Activated CD8-positive, alpha-beta T cell treated with anti-CD3 and anti-CD28 coated beads for 36 hours (primary cell): Measurements from ENCODE around the gene MYO1D. TPM values are rescaled to one million over a fixed set of nuclear protein-coding genes. Genes with fewer than 3 reads are reported as not detected.

Source experiments
- ATAC-seq: fragments of 200-7000 bp; cut with Tn5 transposase; one replicate; pipeline ENCODE4 v1.10.0; 2021; ENCODE audit warnings: mild to moderate bottlenecking, moderate library complexity
- CTCF ChIA-PET: fragments of 350-600 bp; sonication (Branson Sonifier 250); formaldehyde crosslinking; loops from one replicate; lab custom pipeline; 2021; ENCODE audit warnings: antibody characterized with exemption; lab: Charles Lee
- POLR2A ChIA-PET: fragments of 350-600 bp; sonication (Branson Sonifier 250); formaldehyde crosslinking; loops from one replicate; lab custom pipeline; 2021; ENCODE audit warnings: antibody characterized with exemption; lab: Charles Lee
- DNase-seq: peaks from one replicate; pipeline ENCODE4 v3.0.0-alpha.2; 2020
- H3K27ac Mint-ChIP-seq: one replicate; pipeline ENCODE4 v1.8.0; 2021; ENCODE audit warnings: mild to moderate bottlenecking, mixed read lengths
- H3K27me3 Mint-ChIP-seq: one replicate; pipeline ENCODE4 v1.8.0; 2021; ENCODE audit warnings: mixed read lengths
- H3K36me3 Mint-ChIP-seq: one replicate; pipeline ENCODE4 v1.8.0; 2021; ENCODE audit warnings: low read depth, mixed read lengths
- H3K4me1 Mint-ChIP-seq: one replicate; pipeline ENCODE4 v1.8.0; 2021; ENCODE audit warnings: low read depth, mixed read lengths
- H3K4me3 Mint-ChIP-seq: one replicate; pipeline ENCODE4 v1.8.0; 2021; ENCODE audit warnings: mild to moderate bottlenecking, moderate library complexity, mixed read lengths
- H3K9me3 Mint-ChIP-seq: one replicate; pipeline ENCODE4 v1.8.0; 2021; ENCODE audit warnings: mixed read lengths
- CTCF ChIP-seq: fragments of 200-600 bp; IDR thresholded peaks from one replicate; pipeline ENCODE4 v1.8.0; 2022; ENCODE audit warnings: antibody characterized with exemption, mild to moderate bottlenecking
- intact Hi-C: fragments of 100-400 bp; cut with micrococcal nuclease; formaldehyde crosslinking; loops from one replicate; pipeline ENCODE4 v1.10.0; 2022
- total RNA-seq, 2 experiments: library from RNA; stranded (reverse); gene quantifications; one replicate each; pipeline ENCODE4 v1.2.3, GENCODE V29; 2021

The MYO1D gene
- total RNA-seq, 2 experiments from 2014 or later = 8.3 to 9.2 TPM

- H3K27me3 Mint-ChIP-seq = no peaks in the 10 kb centered on the region
- H3K4me1 Mint-ChIP-seq = peaks cover 29% of the 10 kb centered on the region
- DNase-seq (no peak), ATAC-seq (no peak)
- no peak overlapping the region for H3K27ac Mint-ChIP-seq
- TF ChIP-seq CTCF = no peak
- H3K9me3 Mint-ChIP-seq = no peaks in the 10 kb centered on the region
- POLR2A ChIA-PET = no interaction called here
- H3K4me3 Mint-ChIP-seq = no peak overlapping the region
- CTCF ChIA-PET = interaction anchor here (0.8 to 2.5 kb wide), 6 partner anchors 9 to 97 kb away, joined by 3 to 14 read pairs (median 3); no protein-coding TSS in a partner anchor
- intact Hi-C loops = no loop called here
- H3K36me3 Mint-ChIP-seq = no peaks in the 10 kb centered on the region
Observed at GRCh38 chr17:32558997-32559650, 317.8 kb downstream of the MYO1D start.

GRCh38 chr17:32558326-32558955, 318.5 kb downstream of the MYO1D start:
- TF ChIP-seq CTCF = no peak
- ATAC-seq (no peak), DNase-seq (no peak)
- ChIA-PET CTCF (interaction anchor here (0.9 to 2.5 kb wide), 5 partner anchors 10 to 96 kb away, joined by 3 to 14 read pairs (median 3); no protein-coding TSS in a partner anchor), POLR2A (no interaction called here)
- H3K4me3 Mint-ChIP-seq = no peak overlapping the region
- no peaks in the 10 kb centered on the region for H3K27me3 Mint-ChIP-seq
- H3K9me3 Mint-ChIP-seq = no peaks in the 10 kb centered on the region
- H3K36me3 Mint-ChIP-seq = no peaks in the 10 kb centered on the region
- peak overlapping the region; percentile 74 for H3K27ac Mint-ChIP-seq
- peaks cover 29% of the 10 kb centered on the region for H3K4me1 Mint-ChIP-seq
- intact Hi-C loops = no loop called here

DNA sequence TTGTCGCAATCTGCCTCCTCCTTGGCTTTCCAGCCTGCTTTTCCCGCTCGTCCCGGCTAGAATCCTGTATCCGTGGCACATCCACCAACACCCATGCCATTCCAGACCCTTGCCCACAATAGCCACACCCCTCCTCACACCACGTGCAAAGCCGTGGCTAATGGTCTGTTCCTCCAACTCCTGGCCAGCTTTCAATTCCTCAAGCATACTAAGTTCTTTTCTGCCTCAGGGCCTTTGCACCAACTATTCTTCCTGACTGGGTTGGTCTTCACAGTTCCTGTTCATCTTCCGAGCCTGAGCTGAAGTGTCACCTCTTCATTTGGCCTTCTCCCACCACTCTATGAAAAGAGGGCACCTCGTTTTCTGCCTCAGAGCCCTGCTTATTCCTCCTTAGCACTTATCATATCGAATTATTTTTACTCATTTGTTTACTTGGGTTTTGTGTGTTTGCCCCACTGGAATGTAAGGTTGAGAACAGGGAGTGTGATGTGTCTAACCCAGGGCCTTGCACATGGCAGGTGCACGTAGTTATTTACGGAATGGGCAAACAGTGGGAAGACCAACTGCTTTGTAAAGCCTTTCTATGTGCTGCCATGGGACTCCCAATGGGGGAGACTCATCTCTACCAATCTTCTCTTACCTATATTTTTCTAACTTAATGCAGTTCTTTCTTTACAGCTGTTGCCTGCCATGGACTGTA, 321.2 kb downstream of the MYO1D start:
- intact Hi-C loops = no loop called here
- CTCF ChIA-PET = interaction anchor here (0.6 kb wide), 1 partner anchor 386 kb away, joined by 3 read pairs; no protein-coding TSS in a partner anchor
- no peak overlapping the region for H3K27ac Mint-ChIP-seq
- H3K4me3 Mint-ChIP-seq = no peak overlapping the region
- H3K36me3 Mint-ChIP-seq = no peaks in the 10 kb centered on the region
- H3K9me3 Mint-ChIP-seq = no peaks in the 10 kb centered on the region
- DNase-seq (no peak), ATAC-seq (no peak)
- H3K4me1 Mint-ChIP-seq = peaks cover 50% of the 10 kb centered on the region
- POLR2A ChIA-PET = interaction anchor here (1.2 kb wide), 1 partner anchor 47 kb away, joined by 3 read pairs; no protein-coding TSS in a partner anchor
- H3K27me3 Mint-ChIP-seq = no peaks in the 10 kb centered on the region
- TF ChIP-seq CTCF = no peak

DNA sequence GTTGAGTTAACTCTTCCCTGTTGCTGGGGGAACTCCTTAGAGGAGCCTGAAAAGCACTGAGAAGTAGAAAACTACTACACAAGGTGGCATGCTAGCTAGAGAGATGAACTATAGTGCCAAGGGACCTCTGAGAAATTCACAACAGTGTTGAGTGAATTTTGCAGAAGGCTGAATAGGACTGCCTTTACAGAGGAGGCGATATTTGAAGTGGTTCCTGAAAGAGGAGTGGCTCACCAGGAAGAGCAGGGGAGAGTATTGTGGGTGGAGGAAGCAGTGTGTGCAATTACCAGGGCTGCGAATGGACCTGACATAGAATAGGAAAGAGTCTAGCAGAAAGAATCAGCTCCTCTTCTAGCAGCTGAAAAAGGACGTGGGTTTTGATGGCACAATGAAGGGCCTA, 323.8 kb downstream of the MYO1D start:
- H3K36me3 Mint-ChIP-seq = no peaks in the 10 kb centered on the region
- CTCF ChIA-PET = no interaction called here
- no peak overlapping the region for H3K4me3 Mint-ChIP-seq
- H3K27ac Mint-ChIP-seq = no peak overlapping the region
- no peak for TF ChIP-seq CTCF
- POLR2A ChIA-PET = no interaction called here
- no peak for DNase-seq
- intact Hi-C loops = no loop called here
- peaks cover 47% of the 10 kb centered on the region for H3K4me1 Mint-ChIP-seq
- no peaks in the 10 kb centered on the region for H3K9me3 Mint-ChIP-seq
- no peaks in the 10 kb centered on the region for H3K27me3 Mint-ChIP-seq
- ATAC-seq = peak; percentile 35
